Mesodermal cell (in vitro differentiated cells): ENCODE data around the gene PTPRN2.
"Not testable (repeated sequence)": the region's sequence is repeated elsewhere in the genome, so short reads cannot be mapped to it uniquely, and the experiment has no call there.

Experiments
- H3K27ac ChIP-seq: 2 replicates; pipeline ENCODE4 v1.7.0; 2013; ENCODE audit warnings: mild to moderate bottlenecking, low read depth, low read length, moderate library complexity; ENCODE audit not compliant: severe bottlenecking
- H3K36me3 ChIP-seq: 2 replicates; pipeline ENCODE4 v1.7.1; 2013; ENCODE audit warnings: mild to moderate bottlenecking, low read length, moderate library complexity; ENCODE audit not compliant: control insufficient read depth, insufficient read depth
- H3K4me1 ChIP-seq: one replicate; pipeline ENCODE4 v1.7.1; 2013; ENCODE audit warnings: mild to moderate bottlenecking, low read length; ENCODE audit not compliant: insufficient read depth, control insufficient read depth, poor library complexity, severe bottlenecking
- H3K4me3 ChIP-seq: 2 replicates; pipeline ENCODE4 v1.7.0; 2013; ENCODE audit warnings: low read length, control low read depth, mild to moderate bottlenecking; ENCODE audit not compliant: insufficient read depth, poor library complexity, severe bottlenecking; ENCODE audit errors: extremely low read depth
- H3K9me3 ChIP-seq: 2 replicates; pipeline ENCODE4 v1.7.1; 2013; ENCODE audit warnings: mild to moderate bottlenecking, low read length, moderate library complexity; ENCODE audit not compliant: control insufficient read depth
- WGBS, 2 experiments: methylation state at CpG; one replicate each; pipeline ENCODE4 v1.1.5; 2013; ENCODE audit warnings: missing lambda C conversion rate in 2 of 2; ENCODE audit not compliant: insufficient coverage in 2 of 2; 5-methylcytosine and 5-hydroxymethylcytosine counted together

PTPRN2 gene

DNA sequence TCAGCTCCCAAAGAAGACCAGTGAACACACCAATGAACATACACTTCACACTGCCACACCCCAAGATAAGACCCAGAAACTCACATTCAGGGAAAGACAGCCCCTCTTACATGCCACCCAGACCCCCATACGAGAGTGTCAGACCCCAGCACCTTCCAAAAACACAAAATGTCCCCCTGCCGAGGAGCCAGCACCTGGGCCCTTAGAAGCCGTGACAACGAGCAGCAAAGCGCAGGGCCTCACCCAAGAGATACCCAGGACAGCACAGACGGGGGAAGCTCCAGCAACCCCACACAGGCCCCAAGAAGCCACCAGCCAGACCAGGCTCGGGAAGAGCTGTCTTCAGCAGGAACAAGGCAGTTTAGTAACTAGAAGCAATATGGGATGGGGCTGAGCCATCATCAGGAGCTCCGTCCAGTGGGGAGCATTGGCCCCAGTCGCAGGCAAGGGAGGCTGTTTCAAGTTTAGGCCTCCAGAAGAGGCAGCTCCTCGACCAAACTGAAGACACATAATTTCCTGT lies 243.6 kb downstream of the PTPRN2 start:
- H3K36me3 ChIP-seq: no peaks in the 10 kb centered on the region
- H3K4me3 ChIP-seq: no peak overlapping the region
- no peak overlapping the region for H3K27ac ChIP-seq
- H3K4me1 ChIP-seq: no peaks in the 10 kb centered on the region
- 75 to 85% methylated on average over 6 to 9 of the region's 10 CpGs for WGBS, 2 experiments
- H3K9me3 ChIP-seq: peaks cover 56% of the 10 kb centered on the region

- Histone ChIP-seq H3K9me3 (peaks cover 56% of the 10 kb centered on the region), H3K4me1 (no peaks in the 10 kb centered on the region), H3K4me3 (no peak overlapping the region), H3K27ac (no peak overlapping the region), H3K36me3 (no peaks in the 10 kb centered on the region)
- 91% methylated on average over 19 to 20 of the region's 20 CpGs for WGBS, 2 experiments
These were observed 244.1 kb downstream of the PTPRN2 start for GRCh38 chr7:158343526-158343925.

DNA sequence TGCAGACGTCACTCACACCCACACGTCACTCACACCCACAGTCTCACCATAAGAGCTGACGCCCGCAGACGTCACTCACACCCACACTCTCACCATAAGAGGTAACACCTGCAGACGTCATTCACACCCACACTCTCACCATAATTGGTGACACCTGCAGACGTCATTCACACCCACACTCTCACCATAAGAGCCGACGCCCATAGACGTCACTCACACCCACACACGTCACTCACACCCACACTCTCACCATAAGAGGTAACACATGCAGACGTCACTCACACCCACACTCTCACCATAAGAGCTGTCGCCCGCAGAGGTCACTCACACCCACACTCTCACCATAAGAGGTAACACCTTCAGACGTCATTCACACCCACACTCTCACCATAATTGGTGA lies 246.5 kb downstream of the PTPRN2 start:
- H3K27ac ChIP-seq, H3K4me3 ChIP-seq, H3K4me1 ChIP-seq, H3K36me3 ChIP-seq: not testable (repeated sequence)
- peaks cover 54% of the 10 kb centered on the region for H3K9me3 ChIP-seq
- 85 to 94% methylated on average over 7 to 13 of the region's 15 CpGs for WGBS, 2 experiments

DNA sequence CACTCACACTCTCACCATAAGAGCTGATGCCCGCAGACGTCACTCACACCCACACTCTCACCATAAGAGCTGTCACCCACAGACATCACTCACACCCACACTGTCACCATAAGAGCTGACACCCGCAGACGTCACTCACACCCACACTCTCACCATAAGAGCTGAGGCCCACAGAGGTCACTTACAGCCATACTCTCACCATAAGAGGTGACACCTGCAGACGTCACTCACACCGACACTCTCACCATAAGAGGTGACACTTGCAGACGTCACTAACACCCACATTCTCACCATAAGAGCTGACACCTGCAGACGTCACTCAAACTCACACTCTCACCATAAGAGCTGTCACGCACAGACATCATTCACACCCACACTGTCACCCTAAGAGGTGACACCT lies 250.7 kb downstream of the PTPRN2 start:
- H3K36me3 ChIP-seq, H3K4me1 ChIP-seq, H3K4me3 ChIP-seq, H3K27ac ChIP-seq: not testable (repeated sequence)
- WGBS, 2 experiments: 55 to 69% methylated on average over 5 to 6 of the region's 9 CpGs
- peaks cover 27% of the 10 kb centered on the region for H3K9me3 ChIP-seq

DNA sequence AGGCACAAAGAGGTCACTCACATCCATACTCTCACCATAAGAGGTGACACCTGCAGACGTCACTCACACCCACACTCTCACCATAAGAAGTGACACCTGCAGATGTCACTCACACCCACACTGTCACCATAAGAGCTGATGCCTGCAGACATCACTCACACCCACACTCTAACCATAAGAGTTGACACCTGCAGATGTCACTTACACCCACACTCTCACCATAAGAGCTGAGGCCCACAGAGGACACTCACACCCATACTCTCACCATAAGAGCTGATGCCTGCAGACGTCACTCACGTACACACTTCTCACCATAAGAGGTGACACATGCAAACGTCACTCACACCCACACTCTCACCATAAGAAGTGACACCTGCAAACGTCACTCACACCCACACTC lies 255.1 kb downstream of the PTPRN2 start:
- not testable (repeated sequence) for H3K4me1 ChIP-seq, H3K36me3 ChIP-seq, H3K27ac ChIP-seq, H3K4me3 ChIP-seq
- WGBS, 2 experiments: 38 to 50% methylated on average over 1 of the region's 5 CpGs
- peaks cover 46% of the 10 kb centered on the region for H3K9me3 ChIP-seq

GRCh38 chr7:158331826-158332450 lies 255.7 kb downstream of the PTPRN2 start:
- peaks cover 46% of the 10 kb centered on the region for H3K9me3 ChIP-seq
- not testable (repeated sequence) for H3K36me3 ChIP-seq, H3K4me1 ChIP-seq, H3K4me3 ChIP-seq, H3K27ac ChIP-seq
- WGBS, 2 experiments: 79 to 80% methylated on average over 18 of the region's 18 CpGs

- Histone ChIP-seq H3K9me3 (peaks cover 63% of the 10 kb centered on the region), H3K36me3 (no peaks in the 10 kb centered on the region), H3K27ac (no peak overlapping the region), H3K4me1 (no peaks in the 10 kb centered on the region), H3K4me3 (no peak overlapping the region)
- WGBS, 2 experiments: 89 to 92% methylated on average over 9 to 10 of the region's 13 CpGs
These were observed 257.9 kb downstream of the PTPRN2 start for GRCh38 chr7:158329686-158330085.

GRCh38 chr7:158329014-158329610 lies 258.5 kb downstream of the PTPRN2 start:
- Histone ChIP-seq H3K4me1 (no peaks in the 10 kb centered on the region), H3K9me3 (peaks cover 69% of the 10 kb centered on the region), H3K27ac (no peak overlapping the region), H3K36me3 (no peaks in the 10 kb centered on the region), H3K4me3 (no peak overlapping the region)
- WGBS, 2 experiments: 88% methylated on average over 17 to 25 of the region's 28 CpGs

- no peaks in the 10 kb centered on the region for H3K4me1 ChIP-seq
- no peak overlapping the region for H3K4me3 ChIP-seq
- no peaks in the 10 kb centered on the region for H3K36me3 ChIP-seq
- no peak overlapping the region for H3K27ac ChIP-seq
- peaks cover 74% of the 10 kb centered on the region for H3K9me3 ChIP-seq
- 76 to 82% methylated on average over 11 to 13 of the region's 16 CpGs for WGBS, 2 experiments
These were observed 259.1 kb downstream of the PTPRN2 start for GRCh38 chr7:158328376-158329013.

DNA sequence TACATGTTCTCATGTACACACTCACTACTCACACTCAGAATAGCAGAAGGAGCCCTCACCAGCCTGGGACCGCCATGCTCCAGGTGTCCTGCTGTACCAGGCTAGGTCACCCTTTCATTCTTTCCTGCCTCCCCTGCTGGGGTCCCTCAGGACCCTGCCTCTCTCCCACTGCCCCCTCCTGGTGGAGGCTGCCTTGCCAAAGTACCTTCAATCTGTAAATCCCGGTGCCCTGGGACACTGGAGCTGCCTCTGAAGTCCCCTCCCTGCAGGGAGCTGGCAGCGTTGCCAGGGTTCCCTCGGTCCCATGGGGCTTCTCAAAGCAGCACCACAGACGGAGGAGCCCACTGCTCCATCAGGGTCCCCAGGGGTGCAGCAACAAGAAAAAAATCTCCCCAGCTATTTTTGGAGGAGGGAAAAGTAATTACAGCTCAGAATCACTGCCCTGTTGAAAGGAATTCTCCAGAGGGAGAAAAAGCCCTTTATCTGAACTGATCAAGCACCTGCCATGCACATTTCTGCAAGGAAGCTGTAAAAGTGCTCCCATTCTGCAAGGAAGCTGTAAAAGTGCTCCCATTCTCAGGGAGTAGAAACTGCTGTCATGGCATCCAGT lies 259.9 kb downstream of the PTPRN2 start:
- 56 to 76% methylated on average over 5 of the region's 5 CpGs for WGBS, 2 experiments
- Histone ChIP-seq H3K9me3 (peaks cover 82% of the 10 kb centered on the region), H3K27ac (no peak overlapping the region)

More for the DNA sequence above, 259.9 kb downstream of the PTPRN2 start:
- Histone ChIP-seq H3K36me3 (no peaks in the 10 kb centered on the region), H3K4me1 (no peaks in the 10 kb centered on the region), H3K4me3 (no peak overlapping the region)
